ENCODE measurements around the gene AMBRA1. TPM values are rescaled to one million over a fixed set of nuclear protein-coding genes. Genes with fewer than 3 reads are reported as not detected.

AMBRA1 gene
- total and polyA plus RNA-seq, 2 of the 8 experiments (the other 6 are each of a cell fraction or from before 2014, with no cell fraction given), result 14.2 to 37.4 TPM

DNA sequence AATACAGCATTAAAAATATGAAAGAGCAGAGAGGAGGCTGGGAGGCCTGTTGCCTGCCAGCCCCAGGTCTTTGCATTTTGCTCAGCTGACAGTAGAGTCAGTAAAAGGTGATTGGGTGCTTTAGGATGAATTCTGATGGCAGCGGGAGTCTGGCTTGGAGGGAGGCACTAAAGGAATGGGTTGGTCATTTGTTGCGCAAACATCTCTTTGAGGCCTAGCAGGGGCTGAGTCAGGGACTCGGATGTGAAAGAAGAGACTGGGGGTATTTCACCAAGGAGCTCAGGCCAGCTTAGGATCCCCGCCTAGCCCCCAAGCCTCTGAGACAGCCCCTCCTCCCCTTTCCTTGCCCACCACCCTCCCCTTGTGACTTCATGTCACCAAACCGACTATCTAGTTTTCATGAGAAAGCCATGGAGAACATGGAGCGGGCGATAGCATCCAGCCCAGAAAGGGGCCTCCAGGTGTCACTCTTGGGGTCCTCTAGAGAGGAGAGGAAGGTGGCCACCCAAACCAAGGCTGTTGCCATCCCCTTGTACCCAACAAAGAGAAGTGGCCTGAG is 236.8 kb downstream of the AMBRA1 start:
- Histone ChIP-seq H3K4me2 (ENCODE audit: insufficient read depth in 1 of 2, low read depth in 2 of 2, low read length in 2 of 2) (no peak overlapping the region), H2BK20ac (ENCODE audit: low read length) (no peak overlapping the region), H3K36me3 (ENCODE audit: control insufficient read depth in 2 of 4, insufficient read depth in 4 of 4, low read length in 3 of 4) (no peaks in the 10 kb centered on the region), H3K9ac (replicated peaks in 1 of 4; ENCODE audit: extremely low read depth in 1 of 4, low read depth in 3 of 4, low read length in 3 of 4) (no peak overlapping the region), H3K56ac (replicated peaks; ENCODE audit: insufficient read length, low read depth, low read length) (no peak overlapping the region), H2AK5ac (ENCODE audit: low read depth, low read length) (no peak overlapping the region), H2BK5ac (ENCODE audit: low read depth, low read length) (no peak overlapping the region), H3K27me3 (replicated peaks in 1 of 4; ENCODE audit: control insufficient read depth in 3 of 4, extremely low read depth in 1 of 4, insufficient read depth in 3 of 4, low read length in 3 of 4) (no peaks in the 10 kb centered on the region), H3K14ac (ENCODE audit: insufficient read length) (no peak overlapping the region), H2BK12ac (ENCODE audit: low read depth, low read length) (no peak overlapping the region), H3K4me1 (replicated peaks in 1 of 4; ENCODE audit: control insufficient read depth in 3 of 4, insufficient read depth in 4 of 4, low read length in 3 of 4) (peaks cover 0 to 28% (median 17%) of the 10 kb centered on the region in 4 experiments; a peak in 6 of 7 replicates), H4K91ac (replicated peaks; ENCODE audit: insufficient read length, low read length) (no peak overlapping the region), H4K5ac (ENCODE audit: insufficient read length, low read depth, low read length) (no peak overlapping the region), H3K23me2 (ENCODE audit: low read depth, low read length) (no peaks in the 10 kb centered on the region), H3K79me2 (ENCODE audit: control insufficient read depth in 1 of 2, insufficient read depth in 2 of 2, low read length in 2 of 2) (peaks cover 0 to 77% of the 10 kb centered on the region in 2 experiments; a peak in 3 of 4 replicates), H3K4ac (replicated peaks; ENCODE audit: insufficient read length, low read depth, low read length) (no peak overlapping the region), H3K27ac (ENCODE audit: low read depth, low read length) (no peak overlapping the region), H2BK15ac (ENCODE audit: low read length) (no peak overlapping the region), H3K9me3 (ENCODE audit: insufficient read depth in 2 of 2, low read depth in 1 of 2, low read length in 1 of 2) (no peaks in the 10 kb centered on the region), H2AFZ (ENCODE audit: low read length) (no peak overlapping the region), H4K20me1 (replicated peaks in 1 of 2; ENCODE audit: control insufficient read depth in 1 of 2, insufficient read depth in 2 of 2, low read length in 2 of 2) (peaks cover 7 to 28% of the 10 kb centered on the region in 2 experiments), H2BK120ac (replicated peaks; ENCODE audit: low read depth, low read length) (no peak overlapping the region), H3K4me3 (ENCODE audit: extremely low read depth in 1 of 4, insufficient read depth in 2 of 4, low read depth in 3 of 4, low read length in 4 of 4) (no peak overlapping the region), H3K23ac (ENCODE audit: insufficient read length) (no peak overlapping the region), H3K18ac (ENCODE audit: extremely low read depth, low read length) (no peak overlapping the region), H3K79me1 (ENCODE audit: low read depth, low read length) (peaks cover 22% of the 10 kb centered on the region), H4K8ac (ENCODE audit: extremely low read depth, insufficient read depth, low read length) (no peak overlapping the region)
- POLR2A ChIA-PET (ENCODE audit: partially characterized antibody), result interaction anchor here (0.8 to 1.9 kb wide), 5 partner anchors 9 to 43 kb away, joined by 3 to 5 read pairs (median 4); partner anchors contain the start of gene MDK
- CTCF ChIA-PET (ENCODE audit: partially characterized antibody), result interaction anchor here (0.8 to 44.5 kb wide), 7 partner anchors 3 to 169 kb away, joined by 3 to 1004 read pairs (median 5); partner anchors contain the start of genes CHRM4, DGKZ and MDK
- DNase-seq (ENCODE audit: low read depth in 1 of 2, low spot score in 2 of 2) (no peak), FAIRE-seq (no peak)
- WGBS, 2 experiments (ENCODE audit: extremely low coverage in 1 of 2, insufficient coverage in 1 of 2, insufficient read length in 1 of 2, insufficient replicate concordance in 2 of 2, low coverage in 1 of 2, low lambda C conversion rate in 2 of 2, missing lambda C conversion rate in 1 of 2), result 83% methylated on average over 7 of the region's 7 CpGs; no CpG with 5 or more reads in 1 of the 2 experiments
- TF ChIP-seq KDM5A (IDR thresholded peaks at IDR 0.05; ENCODE audit: low read length) (no peak), KDM4A (IDR thresholded peaks at IDR 0.05; ENCODE audit: low read depth, low read length, severe bottlenecking) (no peak)

Data from H1 (cell line).